K562 (cell line): ENCODE data around the gene SC5D. TPM values are rescaled to one million over a fixed set of nuclear protein-coding genes. Genes with fewer than 3 reads are reported as not detected.

Source experiments
- ATAC-seq: fragments of 200-7000 bp; cut with Tn5 transposase; 3 replicates; pipeline ENCODE4 v1.9.1; 2020; ENCODE audit warnings: moderate library complexity
- BruUV-seq: library from RNA; stranded (reverse); fragments of 400-500 nt; replicated peaks from 2 replicates; lab custom pipeline; 2021; lab: Mats Ljungman, UMichigan
- CTCF ChIA-PET: fragments of 300-600 bp; formaldehyde crosslinking; extraction: SDS; loops from one replicate; lab custom pipeline; 2021; ENCODE audit warnings: low intra/inter-chr PET ratio; lab: Yijun Ruan, JAX
- POLR2A ChIA-PET: fragments of 300-600, 350-650 bp; sonication (Branson Sonifier 250); formaldehyde crosslinking; extraction: SDS; loops from one replicate; lab custom pipeline; 2021; ENCODE audit warnings: antibody characterized with exemption, inconsistent platforms; lab: Yijun Ruan, JAX
- DNase-seq, 4 experiments: peaks; one replicate each; pipeline versions ENCODE4 v3.0.0 to v3.0.0-alpha.2; 2011 to 2018; ENCODE audit warnings: low spot score in 3 of 4, mixed read lengths in 3 of 4; ENCODE audit errors: extremely low read depth in 1 of 4
- FAIRE-seq: peaks from 2 replicates; lab custom pipeline; 2011; peaks lifted over from hg19 to GRCh38; lab: Jason Lieb, UNC
- H2AFZ ChIP-seq: 2 replicates; pipeline ENCODE4 v1.6.0; 2011; ENCODE audit warnings: low read depth, low read length, control low read depth, inconsistent platforms
- H3K27ac ChIP-seq: fragments of 200-600 bp; 3 replicates; pipeline ENCODE4 v1.8.0; 2011; ENCODE audit warnings: low read depth, mild to moderate bottlenecking, control low read depth, inconsistent platforms, low read length, moderate library complexity, mixed read lengths; ENCODE audit errors: extremely low read depth
- H3K27me3 ChIP-seq, 2 experiments: fragments of 300-600 bp in 1 of 2; 2 replicates in 1 of 2; 3 replicates in 1 of 2; pipeline versions ENCODE4 v1.6.0 to v1.8.0; 2011; ENCODE audit warnings: inconsistent platforms in 2 of 2, low read length in 2 of 2, mild to moderate bottlenecking in 1 of 2, mixed read lengths in 1 of 2, moderate library complexity in 1 of 2; ENCODE audit not compliant: control insufficient read depth in 2 of 2, insufficient read depth in 2 of 2
- H3K36me3 ChIP-seq: fragments of 300-600 bp; 3 replicates; pipeline ENCODE4 v1.8.0; 2011; ENCODE audit warnings: mild to moderate bottlenecking, low read length, inconsistent platforms; ENCODE audit not compliant: control insufficient read depth, insufficient read depth
- H3K4me1 ChIP-seq, 2 experiments: fragments of 200-600 bp in 1 of 2; replicated peaks in 1 of 2; 2 replicates in 1 of 2; 3 replicates in 1 of 2; pipeline versions ENCODE4 v1.5.1 to v1.8.0; 2011; ENCODE audit warnings: inconsistent platforms in 2 of 2, low read length in 2 of 2, mild to moderate bottlenecking in 1 of 2, mixed read lengths in 1 of 2, moderate library complexity in 1 of 2; ENCODE audit not compliant: control insufficient read depth in 2 of 2, insufficient read depth in 2 of 2
- H3K4me2 ChIP-seq: 2 replicates; pipeline ENCODE4 v1.6.1; 2011; ENCODE audit warnings: low read length, control low read depth, inconsistent platforms, mixed read lengths; ENCODE audit not compliant: insufficient read depth
- H3K4me3 ChIP-seq: fragments of 200-600 bp; sonication (generic), shearing (Covaris generic); 2 replicates; pipeline ENCODE4 v1.5.1; 2016; ENCODE audit warnings: control low read depth, inconsistent platforms
- H3K79me2 ChIP-seq: fragments of 200-600 bp; 3 replicates; pipeline ENCODE4 v1.8.0; 2011; ENCODE audit warnings: low read length, inconsistent platforms; ENCODE audit not compliant: control insufficient read depth, insufficient read depth
- H3K9ac ChIP-seq, 2 experiments: 2 replicates each; pipeline versions ENCODE4 v1.6.0 to v1.6.1; 2011; ENCODE audit warnings: low read depth in 2 of 2, low read length in 2 of 2, control low read depth in 1 of 2, inconsistent platforms in 1 of 2, mild to moderate bottlenecking in 1 of 2, mixed read lengths in 1 of 2; ENCODE audit not compliant: insufficient read depth in 1 of 2
- H3K9me1 ChIP-seq: one replicate; pipeline ENCODE4 v1.6.0; 2011; ENCODE audit warnings: inconsistent platforms, mild to moderate bottlenecking, low read length, moderate library complexity; ENCODE audit not compliant: control insufficient read depth, insufficient read depth
- H3K9me3 ChIP-seq: replicated peaks from 2 replicates; pipeline ENCODE4 v1.5.1; 2011; ENCODE audit warnings: low read depth, low read length, inconsistent platforms; ENCODE audit not compliant: control insufficient read depth, insufficient read depth
- H4K20me1 ChIP-seq: replicated peaks from 2 replicates; pipeline ENCODE4 v1.6.1; 2011; ENCODE audit warnings: low read length, inconsistent platforms, mixed read lengths; ENCODE audit not compliant: control insufficient read depth, insufficient read depth
- FOSL1 ChIP-seq: fragments of 200-800 bp; sonication (Bioruptor generic); conservative IDR thresholded peaks from 2 replicates; pipeline ENCODE4 v1.6.1; 2016; ENCODE audit warnings: missing genetic modification characterization, missing compliant biosample characterization
- MTA1 ChIP-seq: fragments of 450-650 bp; IDR thresholded peaks from 2 replicates; pipeline ENCODE4 v1.6.1; 2017; ENCODE audit warnings: borderline replicate concordance
- PPARD ChIP-seq: fragments of 250-450 bp; sonication (Bioruptor Pico); IDR thresholded peaks from 2 replicates; pipeline ENCODE4 v1.8.0; 2022; ENCODE audit warnings: inconsistent platforms, mild to moderate bottlenecking, moderate library complexity
- STAG1 ChIP-seq: sonication (generic); formaldehyde crosslinking; IDR thresholded peaks from 2 replicates; pipeline ENCODE4 v1.5.0; 2020; ENCODE audit warnings: missing genetic modification reagents, borderline replicate concordance
- WGBS: fragments of 100-300 bp; shearing (Covaris generic); methylation state at CpG from one replicate; pipeline ENCODE4 v1.1.6; 2016; ENCODE audit warnings: low coverage, mixed read lengths; ENCODE audit not compliant: insufficient coverage; ENCODE audit errors: missing lambda C conversion rate; 5-methylcytosine and 5-hydroxymethylcytosine counted together
- in situ Hi-C: fragments of 300-500 bp; cut with MboI; formaldehyde crosslinking; loops from 4 replicates; pipeline ENCODE4 v1.15.0; 2018; ENCODE audit warnings: inconsistent platforms, mixed read lengths
- intact Hi-C: fragments of 100-400 bp; cut with micrococcal nuclease; formaldehyde crosslinking; loops from 2 replicates; pipeline ENCODE4 v1.14.2; 2022
- polyA plus RNA-seq, 8 experiments: library from polyadenylated mRNA; depleted of rRNA in 4 of 8; stranded (reverse) in 5 of 8; unstranded in 3 of 8; fragments of >200 nt; fragmentation: Nextera tagmentation in 2 of 8; fragmentation: Illumina TruSeq in 1 of 8; extraction: Ambion mirVana in 2 of 8; extraction: Trizol in 1 of 8; gene quantifications; 2 replicates each; pipeline versions ENCODE4 v1.2.1 to v1.2.3, GENCODE V29; 2011 to 2014; ENCODE audit warnings: inconsistent platforms in 1 of 8, missing spikeins in 1 of 8
- total RNA-seq, 7 experiments: library from RNA; depleted of rRNA in 6 of 7; stranded (reverse); fragments of >200 nt in 6 of 7; fragmentation: Illumina TruSeq in 2 of 7; extraction: Trizol in 2 of 7; gene quantifications; 2 replicates each; pipeline versions ENCODE4 v1.2.1 to v1.2.3, GENCODE V29; 2011 to 2021; ENCODE audit warnings: low replicate concordance in 1 of 7
- TF ChIP-seq, protein P1 (sequence below): IDR thresholded peaks from 3 replicates; pipeline ENCODE4 v1.6.1; 2011; ENCODE audit warnings: borderline replicate concordance, mild to moderate bottlenecking; ENCODE audit not compliant: insufficient read length, insufficient read depth
- TF ChIP-seq, protein P2 (sequence below): fragments of 450-650 bp; formaldehyde crosslinking; IDR thresholded peaks from 2 replicates; pipeline ENCODE4 v1.4.0; 2020; ENCODE audit warnings: mild to moderate bottlenecking, mixed read lengths
- TF ChIP-seq, protein P3 (sequence below): sonication (generic); formaldehyde crosslinking; IDR thresholded peaks from 2 replicates; pipeline ENCODE4 v1.8.0; 2022; ENCODE audit warnings: mild to moderate bottlenecking, missing genetic modification reagents

Gene SC5D
- total and polyA plus RNA-seq, 9 of the 15 experiments (the other 6 are each of a cell fraction or from before 2014, with no cell fraction given), result 7.6 to 84.0 (median 17.4) TPM

DNA sequence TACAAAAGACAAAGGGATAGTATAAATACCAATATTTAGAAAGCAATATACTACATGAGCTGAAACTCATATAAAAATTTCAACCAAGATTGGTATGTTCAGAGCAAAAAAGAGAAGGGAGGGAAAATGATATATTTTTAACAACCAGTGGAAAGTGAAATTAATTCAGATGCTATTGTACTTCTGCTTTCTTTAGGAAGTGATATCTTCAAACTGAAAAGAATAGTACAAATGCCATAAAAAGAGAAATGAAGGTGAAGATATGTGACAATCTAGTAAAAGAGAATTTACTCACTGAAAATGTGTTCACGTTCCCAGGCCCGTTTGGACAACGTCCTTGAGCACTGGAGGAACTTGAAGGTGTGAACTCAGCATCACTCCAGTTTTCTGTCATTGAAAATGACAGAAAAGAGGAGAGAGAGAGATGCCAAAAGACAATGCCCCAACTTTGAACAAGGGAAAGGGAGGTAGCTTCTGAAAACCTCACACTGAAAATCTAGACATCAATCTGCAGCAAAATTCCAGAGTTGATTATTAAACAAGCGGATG lies 47.5 kb downstream of the SC5D start:
- ChIA-PET POLR2A (no interaction called here), CTCF (no interaction called here)
- ATAC-seq, result no peak
- Histone ChIP-seq H3K9ac (no peak overlapping the region), H3K4me1 (no peaks in the 10 kb centered on the region), H3K9me3 (no peaks in the 10 kb centered on the region), H3K9me1 (no peaks in the 10 kb centered on the region), H3K4me2 (no peak overlapping the region), H3K79me2 (no peaks in the 10 kb centered on the region), H3K36me3 (no peaks in the 10 kb centered on the region), H3K4me3 (no peak overlapping the region), H3K27me3 (peaks cover 5 to 15% of the 10 kb centered on the region in 2 experiments; a peak in 3 of 5 replicates), H3K27ac (no peak overlapping the region), H4K20me1 (no peaks in the 10 kb centered on the region; the same call in 1 of the 2 replicates), H2AFZ (no peak overlapping the region)
- WGBS, result 0% methylated on average over 4 of the region's 4 CpGs
- in situ Hi-C loops (no loop called here), intact Hi-C loops (no loop called here)
- FAIRE-seq, result no peak
- TF ChIP-seq, protein P1, sequence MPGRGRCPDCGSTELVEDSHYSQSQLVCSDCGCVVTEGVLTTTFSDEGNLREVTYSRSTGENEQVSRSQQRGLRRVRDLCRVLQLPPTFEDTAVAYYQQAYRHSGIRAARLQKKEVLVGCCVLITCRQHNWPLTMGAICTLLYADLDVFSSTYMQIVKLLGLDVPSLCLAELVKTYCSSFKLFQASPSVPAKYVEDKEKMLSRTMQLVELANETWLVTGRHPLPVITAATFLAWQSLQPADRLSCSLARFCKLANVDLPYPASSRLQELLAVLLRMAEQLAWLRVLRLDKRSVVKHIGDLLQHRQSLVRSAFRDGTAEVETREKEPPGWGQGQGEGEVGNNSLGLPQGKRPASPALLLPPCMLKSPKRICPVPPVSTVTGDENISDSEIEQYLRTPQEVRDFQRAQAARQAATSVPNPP, result no peak
- no peak for TF ChIP-seq FOSL1
- TF ChIP-seq, protein P2, sequence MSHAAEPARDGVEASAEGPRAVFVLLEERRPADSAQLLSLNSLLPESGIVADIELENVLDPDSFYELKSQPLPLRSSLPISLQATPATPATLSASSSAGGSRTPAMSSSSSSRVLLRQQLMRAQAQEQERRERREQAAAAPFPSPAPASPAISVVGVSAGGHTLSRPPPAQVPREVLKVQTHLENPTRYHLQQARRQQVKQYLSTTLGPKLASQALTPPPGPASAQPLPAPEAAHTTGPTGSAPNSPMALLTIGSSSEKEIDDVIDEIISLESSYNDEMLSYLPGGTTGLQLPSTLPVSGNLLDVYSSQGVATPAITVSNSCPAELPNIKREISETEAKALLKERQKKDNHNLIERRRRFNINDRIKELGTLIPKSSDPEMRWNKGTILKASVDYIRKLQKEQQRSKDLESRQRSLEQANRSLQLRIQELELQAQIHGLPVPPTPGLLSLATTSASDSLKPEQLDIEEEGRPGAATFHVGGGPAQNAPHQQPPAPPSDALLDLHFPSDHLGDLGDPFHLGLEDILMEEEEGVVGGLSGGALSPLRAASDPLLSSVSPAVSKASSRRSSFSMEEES, result no peak
- TF ChIP-seq, protein P3, sequence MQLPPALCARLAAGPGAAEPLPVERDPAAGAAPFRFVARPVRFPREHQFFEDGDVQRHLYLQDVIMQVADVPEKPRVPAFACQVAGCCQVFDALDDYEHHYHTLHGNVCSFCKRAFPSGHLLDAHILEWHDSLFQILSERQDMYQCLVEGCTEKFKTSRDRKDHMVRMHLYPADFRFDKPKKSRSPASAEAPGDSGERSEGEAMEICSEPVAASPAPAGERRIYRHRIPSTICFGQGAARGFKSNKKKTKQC (CRISPR knock-in tag), result no peak
- no peak for TF ChIP-seq MTA1
- TF ChIP-seq STAG1, result no peak
- no peak for TF ChIP-seq PPARD
- DNase-seq, result no peak
- no TSS peak for BruUV-seq
